HG02981 (cell line): ENCODE results near the gene ZAP70.

Experiments
- ATAC-seq: cut with Tn5 transposase; IDR thresholded peaks from one replicate; pipeline ENCODE4 v1.9.1; 2021; ENCODE audit warnings: mild to moderate bottlenecking, moderate library complexity; ENCODE audit not compliant: unreplicated experiment

ZAP70 gene

GRCh38 chr2:97775074-97775473 lies 61.7 kb downstream of the ZAP70 start:
- no peak for ATAC-seq

- ATAC-seq: no peak
Observed at GRCh38 chr2:97779141-97779540, 65.8 kb downstream of the ZAP70 start.

DNA sequence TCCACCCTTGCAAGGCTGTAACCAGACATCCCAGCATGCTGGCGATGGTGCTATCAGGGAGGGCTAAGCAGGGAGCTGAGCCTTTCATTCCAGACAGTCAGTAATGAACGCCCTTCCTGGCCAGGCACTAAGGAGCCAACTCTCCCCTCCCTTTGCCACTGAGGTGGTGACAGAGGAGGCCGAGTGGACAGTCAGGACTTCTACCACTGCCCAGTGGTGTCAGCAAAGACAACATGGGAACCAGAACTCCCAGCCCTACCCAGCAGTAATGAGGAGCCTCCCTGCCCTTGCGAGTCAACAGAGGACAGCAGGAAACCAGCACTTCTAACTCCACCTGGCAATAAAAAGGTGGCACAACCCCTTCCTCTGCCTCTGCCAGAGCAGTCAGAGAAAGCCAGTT lies 68.6 kb downstream of the ZAP70 start:
- ATAC-seq: no peak

- ATAC-seq: no peak
Observed at GRCh38 chr2:97784953-97785352, 71.6 kb downstream of the ZAP70 start.

DNA sequence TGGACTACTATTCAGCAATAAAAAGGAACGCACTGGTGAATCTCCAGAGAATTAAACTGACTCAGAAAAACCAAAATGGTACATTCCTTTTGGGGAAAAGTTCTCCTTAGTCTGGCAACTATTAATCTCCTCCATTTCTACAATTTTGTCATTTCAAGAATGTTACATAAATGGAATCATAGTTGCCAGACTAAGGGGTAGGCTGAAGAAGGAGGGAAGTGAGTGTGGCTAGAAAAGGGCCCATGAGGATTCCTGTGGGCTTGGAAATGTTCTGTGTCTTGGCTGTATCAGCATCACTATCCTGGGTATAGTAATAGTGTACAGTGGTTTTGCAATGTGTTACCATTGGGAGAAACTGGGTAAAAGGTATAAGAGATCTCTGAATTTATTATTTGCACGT lies 72.4 kb downstream of the ZAP70 start:
- no peak for ATAC-seq

DNA sequence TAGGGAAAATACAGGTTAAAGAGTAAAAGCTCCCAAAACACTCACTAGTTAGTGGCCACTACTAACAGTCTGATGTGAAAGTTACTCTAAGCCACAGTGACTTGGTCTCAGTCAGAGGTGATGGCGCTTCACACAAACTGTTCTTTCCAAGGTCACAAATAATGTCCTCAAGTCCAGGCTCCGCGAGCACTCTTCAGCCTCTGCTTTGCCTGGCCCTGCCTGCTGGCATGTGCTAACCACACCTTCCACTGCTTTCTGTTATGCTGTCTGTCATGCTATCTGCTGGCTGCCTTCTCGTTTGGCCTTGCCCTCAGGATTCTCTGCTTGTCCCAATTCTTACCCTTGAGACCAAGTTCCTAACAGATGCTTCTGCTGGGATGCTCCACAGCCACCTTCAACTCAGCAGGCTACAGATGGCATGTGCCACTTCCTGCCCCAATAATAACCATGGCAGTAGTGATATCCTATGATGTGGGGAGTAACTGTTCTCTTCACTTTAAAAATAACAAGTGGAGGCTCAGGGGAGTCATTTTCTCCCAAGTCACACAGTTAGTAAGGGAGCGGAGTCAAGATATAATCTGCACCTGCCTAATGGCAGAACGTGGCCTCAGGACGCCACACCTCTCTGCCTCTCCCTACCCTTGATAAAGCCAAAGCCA lies 75.7 kb downstream of the ZAP70 start:
- ATAC-seq: no peak
